Left kidney (tissue), 2 donors: ENCODE measurements around the gene MKNK1. TPM values are rescaled to one million over a fixed set of nuclear protein-coding genes. Genes with fewer than 3 reads are reported as not detected.

Source experiments
- DNase-seq: peaks from one replicate; pipeline ENCODE4 v3.0.0-alpha.2; 2013
- polyA plus RNA-seq: library from polyadenylated mRNA; unstranded; fragments of 120-200 nt; gene quantifications from one replicate; pipeline ENCODE4 v1.2.1, GENCODE V29; 2013; ENCODE audit not compliant: insufficient read length

Gene MKNK1
- polyA plus RNA-seq, 1 donor, result 37.2 TPM

GRCh38 chr1:46522969-46523320 is 81.1 kb downstream of the MKNK1 start:
- DNase-seq, result no peak

DNA sequence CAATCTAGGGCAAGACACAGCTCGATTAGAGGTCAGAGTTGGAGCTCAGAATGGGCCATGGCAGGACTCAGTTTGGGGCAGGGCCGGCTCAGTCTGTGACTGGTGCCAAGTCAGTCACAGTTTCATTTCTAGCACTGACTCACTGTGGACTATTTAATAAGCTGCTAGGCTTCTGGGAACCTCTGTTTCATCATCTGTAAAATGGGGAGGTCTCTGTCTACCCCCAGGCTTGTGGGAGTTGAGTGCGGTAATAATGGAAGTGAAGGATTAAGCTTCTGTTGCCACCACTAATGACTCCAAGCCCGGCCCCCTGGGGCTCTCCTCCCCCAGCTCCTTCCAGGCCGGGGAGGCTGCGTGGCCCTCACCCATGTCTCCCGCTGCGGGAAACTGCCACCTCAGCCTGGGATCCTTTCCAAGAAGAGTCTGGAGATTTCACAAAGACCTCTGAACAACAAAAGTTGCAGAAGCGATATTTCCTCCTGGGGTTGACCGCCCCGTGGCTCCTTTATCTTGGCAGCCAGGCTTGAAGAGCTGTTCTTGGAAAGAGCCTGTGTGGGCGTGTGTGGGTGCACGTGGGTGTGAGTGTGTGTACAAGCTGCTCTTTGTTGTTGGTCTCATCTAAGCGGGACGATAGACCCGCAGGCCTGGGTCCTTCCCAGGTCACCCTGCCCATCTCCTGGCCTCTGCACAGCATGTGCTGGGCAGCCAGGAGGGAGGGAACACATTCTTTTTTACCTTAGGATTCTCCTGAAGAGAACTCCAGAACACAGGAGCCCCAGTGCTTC is 81.7 kb downstream of the MKNK1 start:
- DNase-seq, result no peak

GRCh38 chr1:46521414-46521813 is 82.7 kb downstream of the MKNK1 start:
- DNase-seq, result no peak

DNA sequence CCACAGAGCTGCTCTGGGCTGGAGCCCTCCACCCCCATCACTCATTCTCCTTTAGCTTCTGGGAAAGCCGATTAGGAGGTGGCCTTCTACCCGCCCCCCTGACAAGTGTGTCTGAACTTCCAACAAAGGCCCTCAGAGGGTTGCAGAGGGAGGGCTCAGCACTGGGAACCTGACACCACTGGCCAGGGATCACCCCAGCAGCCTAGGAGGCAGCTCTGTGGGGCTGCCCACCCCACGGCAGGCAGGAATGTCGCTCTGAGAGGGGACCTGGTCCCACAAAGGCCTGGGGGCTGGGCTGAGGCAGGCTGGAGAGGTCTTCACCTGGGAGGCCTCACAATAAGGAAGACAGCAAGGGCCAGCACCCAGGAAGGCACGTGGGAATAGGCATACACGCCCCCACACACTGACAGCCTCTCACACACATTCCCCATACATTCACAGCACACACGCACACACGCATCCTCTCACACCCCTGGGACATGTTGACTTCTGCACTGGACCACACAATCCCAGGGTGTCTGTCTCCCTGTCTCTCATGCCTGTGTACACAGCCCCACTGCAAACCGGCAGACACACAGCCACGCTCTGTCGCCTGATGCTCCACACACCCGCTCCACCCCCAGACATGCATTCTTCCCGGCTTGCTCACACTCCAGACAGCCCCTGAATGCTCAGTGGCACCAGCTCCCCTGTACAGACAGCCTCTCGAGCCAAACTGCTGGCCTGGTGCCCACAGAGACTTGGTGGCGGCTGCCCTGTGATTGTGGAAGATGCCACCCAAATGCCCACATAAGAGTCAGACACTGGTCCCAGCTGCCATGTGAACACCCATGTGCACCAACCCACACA is 83.8 kb downstream of the MKNK1 start:
- no peak for DNase-seq

GRCh38 chr1:46519209-46519608 is 84.9 kb downstream of the MKNK1 start:
- no peak for DNase-seq

GRCh38 chr1:46517932-46518498 is 86.1 kb downstream of the MKNK1 start:
- DNase-seq, result no peak

GRCh38 chr1:46517010-46517600 is 87.0 kb downstream of the MKNK1 start:
- no peak for DNase-seq

DNA sequence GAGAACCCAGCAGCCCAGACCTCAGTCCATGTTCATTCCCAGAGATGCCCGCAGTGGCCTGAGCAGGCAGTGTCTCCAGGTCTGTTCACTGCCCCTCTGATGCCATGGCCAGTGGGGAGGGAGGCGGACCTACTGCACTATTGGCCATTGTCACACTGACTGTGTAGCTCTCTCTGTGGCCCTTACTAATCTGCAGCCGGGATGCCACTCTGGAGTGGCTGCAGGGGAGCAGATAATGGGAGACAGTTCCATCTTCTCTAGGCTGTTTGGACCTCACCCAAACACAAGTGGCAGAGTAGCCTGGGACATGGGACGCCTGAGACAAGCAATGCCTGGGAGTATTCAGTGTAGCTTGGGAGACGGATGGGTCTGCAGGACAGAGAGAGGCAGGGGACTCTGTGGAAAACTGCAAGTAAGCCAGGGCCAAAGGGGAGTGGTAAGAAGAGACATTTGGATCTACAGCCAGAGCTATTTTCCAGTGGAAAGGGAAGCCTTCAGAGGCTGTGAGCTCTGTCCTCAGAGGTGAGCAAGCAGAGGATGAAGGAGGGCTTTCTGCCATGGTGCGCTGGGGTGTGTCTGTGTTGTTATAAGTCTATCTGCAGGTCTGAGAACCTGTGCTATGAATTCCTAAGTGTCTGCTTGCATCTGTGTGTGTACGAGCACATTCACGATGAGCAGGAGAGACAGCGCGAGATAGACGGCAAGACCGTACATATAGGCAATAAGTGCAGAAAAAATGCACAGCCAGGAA is 87.7 kb downstream of the MKNK1 start:
- DNase-seq, result no peak

DNA sequence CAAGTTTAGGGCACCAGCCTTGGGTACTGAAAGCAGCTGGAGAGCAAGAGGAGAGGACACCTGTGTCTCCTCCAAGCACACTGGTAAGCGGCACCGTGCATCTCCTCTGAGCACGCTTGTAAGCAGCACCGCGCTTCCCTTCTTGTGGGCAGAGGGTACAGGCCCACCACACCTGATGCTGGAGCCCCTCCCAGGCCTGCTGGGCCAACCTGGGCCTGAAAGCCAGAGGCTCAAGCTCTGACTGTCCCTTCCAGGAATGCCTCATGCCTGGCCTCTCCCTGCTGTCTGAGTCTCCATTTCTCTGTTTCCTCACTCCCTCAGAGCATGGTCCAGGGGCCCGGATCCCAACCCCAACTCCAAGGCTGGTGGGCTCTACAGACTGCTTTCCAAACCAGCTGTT is 88.5 kb downstream of the MKNK1 start:
- no peak for DNase-seq

- DNase-seq, result no peak
Measured at GRCh38 chr1:46513536-46513935, 90.5 kb downstream of the MKNK1 start.

- no peak for DNase-seq
Measured at GRCh38 chr1:46512792-46513190, 91.3 kb downstream of the MKNK1 start.

DNA sequence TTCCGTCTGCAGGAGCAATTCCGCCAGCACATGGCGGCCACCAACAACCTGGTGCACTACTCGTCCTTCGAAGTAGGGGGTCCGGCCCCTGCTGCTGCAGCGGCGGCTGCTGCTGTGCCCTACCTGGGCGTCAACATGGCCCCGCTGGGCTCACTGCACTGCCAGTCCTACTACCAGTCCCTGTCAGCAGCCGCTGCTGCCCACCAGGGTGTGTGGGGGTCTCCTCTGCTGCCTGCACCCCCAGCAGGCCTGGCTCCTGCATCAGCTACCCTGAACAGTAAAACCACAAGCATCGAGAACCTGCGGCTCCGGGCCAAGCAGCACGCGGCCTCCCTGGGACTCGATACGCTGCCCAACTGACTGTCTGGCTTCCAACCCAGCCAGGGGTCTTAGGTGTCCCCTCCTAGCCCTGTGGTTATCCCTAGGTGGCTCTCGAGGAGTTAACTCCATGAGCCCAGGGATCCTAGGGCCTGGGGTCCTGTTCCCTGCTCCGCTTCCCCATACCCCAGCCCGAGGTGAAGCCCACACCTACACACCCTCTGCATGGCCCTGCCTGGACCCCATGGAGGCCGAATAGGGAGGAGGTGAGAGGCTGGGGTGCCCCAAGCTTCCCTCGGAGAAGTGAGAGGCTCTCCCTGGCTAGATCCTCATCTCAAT is 91.8 kb downstream of the MKNK1 start:
- no peak for DNase-seq

DNA sequence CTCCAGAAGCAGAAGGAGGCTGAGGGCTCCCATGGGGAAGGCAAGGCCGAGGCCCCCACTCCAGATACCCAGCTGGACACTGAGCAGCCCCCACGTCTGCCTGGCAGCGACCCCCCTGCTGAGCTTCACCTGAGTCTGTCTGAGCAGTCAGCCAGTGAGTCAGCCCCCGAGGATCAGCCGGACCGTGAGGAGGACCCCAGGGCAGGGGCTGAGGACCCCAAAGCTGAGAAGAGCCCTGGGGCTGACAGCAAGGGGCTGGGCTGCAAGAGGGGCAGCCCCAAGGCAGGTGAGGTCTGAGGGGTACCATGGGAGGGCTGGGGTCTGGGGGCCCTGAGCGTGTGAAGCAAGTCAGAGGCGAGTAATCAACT is 93.1 kb downstream of the MKNK1 start:
- DNase-seq, result no peak

GRCh38 chr1:46510341-46510997 is 93.6 kb downstream of the MKNK1 start:
- DNase-seq, result no peak

DNA sequence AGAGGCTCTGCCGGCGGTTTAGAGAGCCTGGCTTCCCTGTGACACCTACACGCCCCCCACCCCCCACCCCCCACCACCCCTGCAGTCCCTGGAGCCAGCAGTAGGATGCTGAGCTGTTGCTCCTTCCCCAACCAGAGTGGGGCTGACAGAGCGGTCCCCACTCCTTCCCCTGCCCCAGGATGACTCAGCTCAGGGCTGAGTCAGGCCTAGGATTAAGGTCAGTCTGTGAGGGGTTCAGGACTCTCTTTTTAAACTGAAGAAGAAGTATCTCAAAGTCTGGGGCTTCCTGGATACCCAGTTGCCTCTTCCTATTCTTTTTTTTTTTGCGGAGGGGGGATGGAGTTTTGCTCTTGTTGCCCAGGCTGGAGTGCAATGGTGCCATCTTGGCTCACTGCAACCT is 95.3 kb downstream of the MKNK1 start:
- no peak for DNase-seq

Other genes with a start within 250 kb of the MKNK1 start
- 21.4 TPM for gene FAAH, start 210.0 kb downstream of the MKNK1 start, polyA plus RNA-seq
- gene DMBX1, start 114.4 kb downstream of the MKNK1 start, polyA plus RNA-seq, result not detected
- not detected for gene KNCN, start 52.6 kb downstream of the MKNK1 start, polyA plus RNA-seq
- gene MOB3C, start 12.5 kb upstream of the MKNK1 start, polyA plus RNA-seq, result 12.3 TPM
- 111 TPM for gene ATPAF1, start 64.1 kb upstream of the MKNK1 start, polyA plus RNA-seq
- gene TEX38, start 67.6 kb upstream of the MKNK1 start, polyA plus RNA-seq, result 0.62 TPM
- gene EFCAB14, start 114.8 kb upstream of the MKNK1 start, polyA plus RNA-seq, result 109 TPM
- 2.2 TPM for gene CYP4B1, start 194.8 kb upstream of the MKNK1 start, polyA plus RNA-seq